Panc1 (cell line): ENCODE measurements around the gene AGPAT3. TPM values are rescaled to one million over a fixed set of nuclear protein-coding genes. Genes with fewer than 3 reads are reported as not detected.

Experiments used
- ATAC-seq: fragments of 200-7000 bp; cut with Tn5 transposase; 2 replicates; pipeline ENCODE4 v1.9.1; 2020; ENCODE audit warnings: mild to moderate bottlenecking, moderate library complexity
- BruUV-seq: library from RNA; stranded (reverse); fragments of 400-500 nt; replicated peaks from 2 replicates; lab custom pipeline; 2021; lab: Mats Ljungman, UMichigan
- CTCF ChIA-PET: fragments of 300-600 bp; sonication (Branson Sonifier 250); formaldehyde crosslinking; loops from one replicate; lab custom pipeline; 2022; ENCODE audit warnings: antibody characterized with exemption; lab: Charles Lee
- POLR2A ChIA-PET: fragments of 300-600 bp; sonication (Branson Sonifier 250); formaldehyde crosslinking; loops from one replicate; lab custom pipeline; 2022; ENCODE audit warnings: antibody characterized with exemption; lab: Charles Lee
- DNase-seq: peaks from one replicate; pipeline ENCODE4 v3.0.0-alpha.2; 2010; ENCODE audit warnings: low read depth, low spot score
- H3K27ac ChIP-seq: 2 replicates; pipeline ENCODE4 v1.5.1; 2011; ENCODE audit warnings: mild to moderate bottlenecking, low read length, inconsistent platforms
- H3K27me3 ChIP-seq: fragments of 200-500 bp; sonication (Bioruptor generic); 2 replicates; pipeline ENCODE4 v1.6.0; 2014; ENCODE audit warnings: low read length, inconsistent platforms; ENCODE audit not compliant: control insufficient read depth, insufficient read depth
- H3K36me3 ChIP-seq: fragments of 200-500 bp; sonication (Bioruptor generic); 2 replicates; pipeline ENCODE4 v1.5.1; 2014; ENCODE audit warnings: inconsistent platforms, mild to moderate bottlenecking, low read length, moderate library complexity; ENCODE audit not compliant: control insufficient read depth, insufficient read depth
- H3K4me1 ChIP-seq: 2 replicates; pipeline ENCODE4 v1.5.1; 2011; ENCODE audit warnings: inconsistent platforms, mild to moderate bottlenecking, low read length, moderate library complexity; ENCODE audit not compliant: control insufficient read depth, insufficient read depth
- H3K4me3 ChIP-seq, 2 experiments: 2 replicates each; pipeline ENCODE4 v1.5.1; 2011 to 2012; ENCODE audit warnings: low read depth in 2 of 2, low read length in 2 of 2, mild to moderate bottlenecking in 2 of 2, inconsistent platforms in 1 of 2, moderate library complexity in 1 of 2
- H3K9me3 ChIP-seq: fragments of 200-500 bp; sonication (Bioruptor generic); 2 replicates; pipeline ENCODE4 v1.5.1; 2014; ENCODE audit warnings: low read depth, mild to moderate bottlenecking, inconsistent platforms, low read length, moderate library complexity; ENCODE audit not compliant: control insufficient read depth, insufficient read depth
- POLR2AphosphoS5 ChIP-seq: IDR thresholded peaks from 2 replicates; pipeline ENCODE4 v1.6.1; 2012; ENCODE audit warnings: mild to moderate bottlenecking, low read depth, low read length, moderate library complexity
- SIN3A ChIP-seq: IDR thresholded peaks from 2 replicates; pipeline ENCODE4 v1.6.1; 2012; ENCODE audit warnings: low read depth, mild to moderate bottlenecking, low read length, moderate library complexity, borderline replicate concordance; ENCODE audit not compliant: insufficient read depth
- TCF7L2 ChIP-seq: IDR thresholded peaks from 2 replicates; pipeline ENCODE4 v1.6.1; 2011; ENCODE audit warnings: mild to moderate bottlenecking, low read depth, low read length, inconsistent platforms
- in situ Hi-C: cut with HindIII; loops from 2 replicates; pipeline ENCODE4 v1.10.0; 2016; ENCODE audit warnings: low sequenced_read_pairs, low pct_unique_long_range_greater_than_20kb
- intact Hi-C: fragments of 100-400 bp; cut with micrococcal nuclease; formaldehyde crosslinking; loops from one replicate; pipeline ENCODE4 v1.10.0; 2022; ENCODE audit not compliant: unreplicated experiment
- total RNA-seq: library from RNA; stranded (reverse); gene quantifications from one replicate; pipeline ENCODE4 v1.2.1, GENCODE V29; 2021; ENCODE audit not compliant: unreplicated experiment
- TF ChIP-seq, protein P1 (sequence below), 2 experiments: IDR thresholded peaks; 2 replicates each; pipeline ENCODE4 v1.6.1; 2011 to 2012; ENCODE audit warnings: low read depth in 2 of 2, control low read depth in 1 of 2, low read length in 1 of 2, mild to moderate bottlenecking in 1 of 2, moderate library complexity in 1 of 2; ENCODE audit not compliant: insufficient read depth in 1 of 2
- TF ChIP-seq, protein P2 (sequence below): fragments of 450-650 bp; IDR thresholded peaks from 2 replicates; pipeline ENCODE4 v1.5.1; 2017; ENCODE audit warnings: mild to moderate bottlenecking

Gene AGPAT3
- total RNA-seq, 1 experiment from 2014 or later = 40.1 TPM

DNA sequence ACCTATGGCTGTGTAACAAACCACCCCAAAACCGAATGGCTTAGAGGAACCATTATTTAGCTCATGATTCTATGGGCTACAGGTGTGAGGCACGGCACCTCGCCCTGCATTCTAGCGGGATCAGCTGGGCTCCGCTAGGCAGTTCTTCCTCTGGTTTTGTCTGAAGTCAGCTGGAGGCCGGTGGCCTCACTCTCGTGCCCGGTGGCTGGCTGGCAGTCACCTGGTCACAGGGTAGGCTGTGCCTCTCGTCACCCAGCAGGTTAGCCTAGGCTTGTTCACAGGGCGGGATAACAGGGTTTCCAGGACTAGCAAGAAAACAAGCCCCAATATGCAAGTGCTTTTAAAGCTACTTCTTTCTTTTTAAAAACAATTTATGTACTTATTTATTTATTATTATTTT, 16.3 kb upstream of the AGPAT3 start:
- BruUV-seq = no TSS peak
- ChIA-PET CTCF (no interaction called here), POLR2A (no interaction called here)
- Histone ChIP-seq H3K36me3 (no peaks in the 10 kb centered on the region), H3K27ac (no peak overlapping the region), H3K9me3 (no peaks in the 10 kb centered on the region), H3K4me3 (no peak overlapping the region), H3K4me1 (no peaks in the 10 kb centered on the region), H3K27me3 (no peaks in the 10 kb centered on the region)
- DNase-seq = no peak
- in situ Hi-C loops (no loop called here), intact Hi-C loops (no loop called here)
- ATAC-seq = no peak
- no peak for TF ChIP-seq SIN3A
- TF ChIP-seq, protein P1, sequence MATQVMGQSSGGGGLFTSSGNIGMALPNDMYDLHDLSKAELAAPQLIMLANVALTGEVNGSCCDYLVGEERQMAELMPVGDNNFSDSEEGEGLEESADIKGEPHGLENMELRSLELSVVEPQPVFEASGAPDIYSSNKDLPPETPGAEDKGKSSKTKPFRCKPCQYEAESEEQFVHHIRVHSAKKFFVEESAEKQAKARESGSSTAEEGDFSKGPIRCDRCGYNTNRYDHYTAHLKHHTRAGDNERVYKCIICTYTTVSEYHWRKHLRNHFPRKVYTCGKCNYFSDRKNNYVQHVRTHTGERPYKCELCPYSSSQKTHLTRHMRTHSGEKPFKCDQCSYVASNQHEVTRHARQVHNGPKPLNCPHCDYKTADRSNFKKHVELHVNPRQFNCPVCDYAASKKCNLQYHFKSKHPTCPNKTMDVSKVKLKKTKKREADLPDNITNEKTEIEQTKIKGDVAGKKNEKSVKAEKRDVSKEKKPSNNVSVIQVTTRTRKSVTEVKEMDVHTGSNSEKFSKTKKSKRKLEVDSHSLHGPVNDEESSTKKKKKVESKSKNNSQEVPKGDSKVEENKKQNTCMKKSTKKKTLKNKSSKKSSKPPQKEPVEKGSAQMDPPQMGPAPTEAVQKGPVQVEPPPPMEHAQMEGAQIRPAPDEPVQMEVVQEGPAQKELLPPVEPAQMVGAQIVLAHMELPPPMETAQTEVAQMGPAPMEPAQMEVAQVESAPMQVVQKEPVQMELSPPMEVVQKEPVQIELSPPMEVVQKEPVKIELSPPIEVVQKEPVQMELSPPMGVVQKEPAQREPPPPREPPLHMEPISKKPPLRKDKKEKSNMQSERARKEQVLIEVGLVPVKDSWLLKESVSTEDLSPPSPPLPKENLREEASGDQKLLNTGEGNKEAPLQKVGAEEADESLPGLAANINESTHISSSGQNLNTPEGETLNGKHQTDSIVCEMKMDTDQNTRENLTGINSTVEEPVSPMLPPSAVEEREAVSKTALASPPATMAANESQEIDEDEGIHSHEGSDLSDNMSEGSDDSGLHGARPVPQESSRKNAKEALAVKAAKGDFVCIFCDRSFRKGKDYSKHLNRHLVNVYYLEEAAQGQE (IDR thresholded peaks at IDR 0.05; ENCODE audit: insufficient read depth in 1 of 2, low read depth in 2 of 2, low read length in 1 of 2) = no peak
- TF ChIP-seq POLR2AphosphoS5 = no peak
- TF ChIP-seq, protein P2, sequence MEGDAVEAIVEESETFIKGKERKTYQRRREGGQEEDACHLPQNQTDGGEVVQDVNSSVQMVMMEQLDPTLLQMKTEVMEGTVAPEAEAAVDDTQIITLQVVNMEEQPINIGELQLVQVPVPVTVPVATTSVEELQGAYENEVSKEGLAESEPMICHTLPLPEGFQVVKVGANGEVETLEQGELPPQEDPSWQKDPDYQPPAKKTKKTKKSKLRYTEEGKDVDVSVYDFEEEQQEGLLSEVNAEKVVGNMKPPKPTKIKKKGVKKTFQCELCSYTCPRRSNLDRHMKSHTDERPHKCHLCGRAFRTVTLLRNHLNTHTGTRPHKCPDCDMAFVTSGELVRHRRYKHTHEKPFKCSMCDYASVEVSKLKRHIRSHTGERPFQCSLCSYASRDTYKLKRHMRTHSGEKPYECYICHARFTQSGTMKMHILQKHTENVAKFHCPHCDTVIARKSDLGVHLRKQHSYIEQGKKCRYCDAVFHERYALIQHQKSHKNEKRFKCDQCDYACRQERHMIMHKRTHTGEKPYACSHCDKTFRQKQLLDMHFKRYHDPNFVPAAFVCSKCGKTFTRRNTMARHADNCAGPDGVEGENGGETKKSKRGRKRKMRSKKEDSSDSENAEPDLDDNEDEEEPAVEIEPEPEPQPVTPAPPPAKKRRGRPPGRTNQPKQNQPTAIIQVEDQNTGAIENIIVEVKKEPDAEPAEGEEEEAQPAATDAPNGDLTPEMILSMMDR = no peak

DNA sequence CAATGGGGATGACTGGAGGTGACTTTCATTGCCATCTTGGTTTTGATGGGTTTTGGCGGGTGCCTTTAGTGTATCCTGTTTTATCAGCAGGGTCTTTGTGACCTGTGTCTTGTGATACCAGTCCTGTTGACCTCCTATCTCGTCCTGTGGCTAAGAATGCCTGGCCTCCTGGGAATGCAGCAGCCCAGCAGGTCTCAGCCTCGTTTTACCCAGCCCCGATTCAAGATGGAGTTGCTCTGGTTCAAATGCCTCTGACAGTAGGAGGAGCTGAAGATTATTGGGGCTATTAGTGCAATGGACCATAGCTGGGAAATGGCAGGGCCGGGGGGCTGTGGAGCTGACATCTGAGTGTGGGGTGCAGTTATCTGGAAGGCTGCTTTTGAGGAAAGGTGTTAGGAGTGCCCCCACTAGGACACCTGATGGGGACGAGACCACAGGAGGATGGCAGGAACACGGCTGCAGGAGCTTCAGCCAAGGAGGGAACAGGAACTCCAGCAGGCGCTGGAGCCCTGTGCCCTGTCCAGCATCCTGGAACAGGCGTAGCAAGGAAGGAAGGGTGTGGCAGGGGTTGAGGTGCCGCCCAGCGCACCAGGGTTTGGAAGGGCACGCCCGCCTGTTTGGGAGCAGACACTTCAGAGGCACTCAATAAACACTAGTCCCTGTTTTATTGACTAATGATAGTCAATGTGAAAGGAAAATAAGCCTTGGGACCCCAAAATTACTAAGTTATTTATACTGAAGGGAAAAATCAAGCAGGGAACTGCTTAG, 15.3 kb upstream of the AGPAT3 start:
- Histone ChIP-seq H3K27me3 (no peaks in the 10 kb centered on the region), H3K9me3 (no peaks in the 10 kb centered on the region), H3K4me3 (no peak overlapping the region), H3K27ac (no peak overlapping the region), H3K36me3 (no peaks in the 10 kb centered on the region), H3K4me1 (no peaks in the 10 kb centered on the region)
- TF ChIP-seq TCF7L2 (no peak), SIN3A (no peak), POLR2AphosphoS5 (no peak)
- intact Hi-C loops = no loop called here
- CTCF ChIA-PET = no interaction called here
- in situ Hi-C loops = no loop called here
- DNase-seq = no peak
- POLR2A ChIA-PET = no interaction called here
- BruUV-seq = no TSS peak
- ATAC-seq = no peak

DNA sequence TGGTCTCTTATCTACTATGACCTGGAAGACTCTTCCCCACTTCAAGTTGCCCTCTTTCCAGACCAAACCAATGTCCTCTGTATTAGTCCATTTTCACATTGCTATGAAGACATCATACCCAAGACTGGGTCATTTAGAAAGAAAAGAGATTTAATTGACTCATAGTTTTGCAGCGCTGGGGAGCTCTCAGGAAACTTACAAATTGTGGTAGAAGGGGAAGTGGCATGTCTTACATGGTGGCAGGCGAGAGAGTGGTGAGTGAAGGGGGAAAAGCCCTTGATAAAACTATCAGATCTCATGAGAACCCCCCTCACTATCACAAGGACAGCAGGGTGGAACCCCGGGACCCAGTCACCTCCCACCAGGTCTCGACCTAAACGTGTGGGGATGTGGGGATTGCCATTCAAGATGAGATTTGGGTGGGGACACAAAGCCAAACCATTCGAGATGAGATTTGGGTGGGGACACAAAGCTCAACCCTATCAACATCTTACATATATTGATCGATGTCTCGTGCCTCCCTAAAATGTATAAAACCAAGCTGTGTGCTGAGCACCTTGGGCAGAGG, 14.2 kb upstream of the AGPAT3 start:
- ATAC-seq = no peak
- Histone ChIP-seq H3K36me3 (no peaks in the 10 kb centered on the region), H3K4me1 (no peaks in the 10 kb centered on the region), H3K9me3 (no peaks in the 10 kb centered on the region), H3K4me3 (no peak overlapping the region), H3K27ac (no peak overlapping the region), H3K27me3 (no peaks in the 10 kb centered on the region)
- POLR2A ChIA-PET = no interaction called here
- no TSS peak for BruUV-seq
- no peak for DNase-seq
- intact Hi-C loops = no loop called here
- in situ Hi-C loops = no loop called here
- TF ChIP-seq, protein P2 = no peak
- TF ChIP-seq, protein P1 (IDR thresholded peaks at IDR 0.05; ENCODE audit: insufficient read depth in 1 of 2, low read depth in 2 of 2, low read length in 1 of 2) = no peak
- no peak for TF ChIP-seq POLR2AphosphoS5
- TF ChIP-seq TCF7L2 = no peak
- no peak for TF ChIP-seq SIN3A
- CTCF ChIA-PET = interaction anchor here (0.5 kb wide), 1 partner anchor 9 kb away, joined by 3 read pairs; no protein-coding TSS in a partner anchor
